Endothelial cell of umbilical vein (primary cell): ENCODE results near the gene GALNT10.

Experiments used
- CTCF ChIP-seq, 2 donors: IDR thresholded peaks; 1 replicate in 1 of 2; 2 replicates in 1 of 2; pipeline ENCODE4 v1.5.1; 2011; ENCODE audit warnings: low read length in 2 of 2, mild to moderate bottlenecking in 2 of 2, moderate library complexity in 2 of 2, control low read depth in 1 of 2, inconsistent platforms in 1 of 2, low read depth in 1 of 2; ENCODE audit not compliant: insufficient read depth in 1 of 2; ENCODE audit errors: extremely low read depth in 1 of 2
- JUN ChIP-seq: IDR thresholded peaks from 2 replicates; pipeline ENCODE4 v1.6.1; 2011; ENCODE audit warnings: borderline replicate concordance, low read depth; ENCODE audit not compliant: insufficient read length, insufficient read depth
- POLR2A ChIP-seq: IDR thresholded peaks from 2 replicates; pipeline ENCODE4 v1.6.1; 2012; ENCODE audit warnings: low read depth, mild to moderate bottlenecking, control low read depth, low read length
- POLR2AphosphoS5 ChIP-seq: IDR thresholded peaks from 2 replicates; pipeline ENCODE4 v1.6.1; 2012; ENCODE audit warnings: low read depth, mild to moderate bottlenecking, control low read depth, low read length, moderate library complexity; ENCODE audit not compliant: insufficient read depth

- TF ChIP-seq CTCF (IDR thresholded peaks at IDR 0.05; ENCODE audit: extremely low read depth in 1 of 2, insufficient read depth in 1 of 2, low read depth in 1 of 2, low read length in 2 of 2) (no peak), POLR2AphosphoS5 (no peak), POLR2A (no peak), JUN (no peak)
Measured at GRCh38 chr5:154215571-154216325, 25.2 kb downstream of the GALNT10 start.
